ENCODE results near the gene ITPR2. TPM values are rescaled to one million over a fixed set of nuclear protein-coding genes. Genes with fewer than 3 reads are reported as not detected.
"Not testable (repeated sequence)": the region's sequence is repeated elsewhere in the genome, so short reads cannot be mapped to it uniquely, and the experiment has no call there.

Gene ITPR2
- total RNA-seq, 2 donors from 2014 or later = 44.3 to 55.5 TPM

DNA sequence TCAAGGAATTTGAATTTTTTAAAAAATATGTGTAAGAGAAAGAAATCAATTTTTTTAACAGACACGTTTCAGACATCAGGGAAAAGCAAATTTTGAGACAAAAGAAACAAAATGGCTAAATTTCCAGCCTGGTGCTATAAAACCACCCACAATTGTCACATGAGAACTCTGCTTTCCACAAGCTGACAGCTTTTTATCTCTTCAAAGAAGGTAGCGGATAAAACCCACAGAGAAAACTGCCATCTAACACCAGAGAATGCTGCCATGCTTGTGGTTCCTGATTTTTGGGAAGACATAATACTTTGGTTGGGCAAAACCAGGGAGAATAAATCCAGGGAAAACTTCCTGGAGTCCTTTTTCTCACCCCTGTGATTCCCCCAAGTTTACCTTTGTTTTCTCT lies 10.3 kb upstream of the ITPR2 start:
- DNase-seq = no peak
- no peak overlapping the region for H3K4me3 Mint-ChIP-seq
- no peak for ATAC-seq (replicated peaks in 1 of 2)
- H3K4me1 Mint-ChIP-seq (ENCODE audit: low read depth) = peaks cover 18% of the 10 kb centered on the region
- no peaks in the 10 kb centered on the region for H3K36me3 Mint-ChIP-seq (ENCODE audit: insufficient read depth in 2 of 2)
- H3K27me3 Mint-ChIP-seq (ENCODE audit: low read depth) = peaks cover 5% of the 10 kb centered on the region
- no peaks in the 10 kb centered on the region for H3K9me3 Mint-ChIP-seq
- no peak overlapping the region for H3K27ac Mint-ChIP-seq

GRCh38 chr12:26841085-26841484 lies 8.1 kb upstream of the ITPR2 start:
- peaks cover 12% of the 10 kb centered on the region for H3K4me1 Mint-ChIP-seq (ENCODE audit: low read depth)
- no peak overlapping the region for H3K4me3 Mint-ChIP-seq
- no peak overlapping the region for H3K27ac Mint-ChIP-seq
- H3K9me3 Mint-ChIP-seq = no peaks in the 10 kb centered on the region
- no peaks in the 10 kb centered on the region for H3K36me3 Mint-ChIP-seq (ENCODE audit: insufficient read depth in 2 of 2)
- ATAC-seq (replicated peaks in 1 of 2) = no peak
- H3K27me3 Mint-ChIP-seq (ENCODE audit: low read depth) = peaks cover under 1% of the 10 kb centered on the region
- DNase-seq = no peak

DNA sequence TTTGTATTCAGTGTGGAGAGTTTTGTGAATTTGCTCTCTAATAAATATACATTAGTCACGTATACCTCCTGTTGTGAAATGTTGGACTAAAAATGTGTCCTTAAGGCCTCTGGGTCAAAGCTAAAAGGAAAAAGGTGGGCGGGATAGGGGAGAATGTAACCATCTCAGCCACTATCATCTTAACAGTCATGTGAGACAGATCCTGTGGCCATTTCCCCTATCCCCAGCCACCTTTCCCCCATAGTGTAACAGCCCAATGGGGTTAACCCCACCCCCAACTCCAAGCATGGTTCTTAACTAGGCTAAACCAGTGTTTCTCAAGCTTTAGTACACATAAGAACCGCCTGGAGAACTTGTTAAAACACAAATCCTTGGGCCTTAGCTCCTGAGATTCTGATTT lies 6.5 kb upstream of the ITPR2 start:
- peaks cover 7% of the 10 kb centered on the region for H3K4me1 Mint-ChIP-seq (ENCODE audit: low read depth)
- H3K4me3 Mint-ChIP-seq = no peak overlapping the region
- no peak overlapping the region for H3K27ac Mint-ChIP-seq
- no peak for DNase-seq
- no peaks in the 10 kb centered on the region for H3K27me3 Mint-ChIP-seq (ENCODE audit: low read depth)
- H3K9me3 Mint-ChIP-seq = no peaks in the 10 kb centered on the region
- no peak for ATAC-seq (replicated peaks in 1 of 2)
- no peaks in the 10 kb centered on the region for H3K36me3 Mint-ChIP-seq (ENCODE audit: insufficient read depth in 2 of 2)

DNA sequence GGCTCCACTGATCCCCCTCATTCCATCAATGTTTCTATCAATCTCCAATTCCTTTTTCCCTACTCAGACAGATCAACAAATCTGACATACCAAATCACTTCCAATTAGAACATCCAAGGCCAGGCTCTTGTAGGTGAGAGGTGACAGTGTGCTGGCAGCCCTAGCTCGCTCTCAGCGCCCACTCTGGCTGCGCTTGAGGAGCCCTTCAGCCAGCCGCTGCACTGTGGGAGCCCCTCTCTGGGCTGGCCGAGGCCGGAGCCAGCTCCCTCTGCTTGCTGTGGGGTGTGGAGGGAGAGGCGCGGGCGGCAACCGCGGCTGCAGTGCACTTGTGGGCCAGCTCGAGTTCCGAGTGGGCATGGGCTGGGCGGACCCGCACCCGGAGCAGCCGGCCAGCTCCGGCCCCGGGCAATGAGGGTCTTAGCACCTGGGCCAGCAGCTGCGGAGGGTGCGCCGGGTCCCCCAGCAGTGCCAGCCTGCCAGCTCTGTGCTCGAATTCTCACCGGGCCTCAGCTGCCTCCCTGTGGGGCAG lies 6.0 kb upstream of the ITPR2 start:
- Mint-ChIP-seq H3K27me3 (ENCODE audit: low read depth) (no peaks in the 10 kb centered on the region), H3K4me1 (ENCODE audit: low read depth) (peaks cover 12% of the 10 kb centered on the region), H3K4me3 (no peak overlapping the region), H3K36me3 (ENCODE audit: insufficient read depth in 2 of 2) (no peaks in the 10 kb centered on the region), H3K27ac (no peak overlapping the region), H3K9me3 (no peaks in the 10 kb centered on the region)
- DNase-seq = no peak
- no peak for ATAC-seq (replicated peaks in 1 of 2)

DNA sequence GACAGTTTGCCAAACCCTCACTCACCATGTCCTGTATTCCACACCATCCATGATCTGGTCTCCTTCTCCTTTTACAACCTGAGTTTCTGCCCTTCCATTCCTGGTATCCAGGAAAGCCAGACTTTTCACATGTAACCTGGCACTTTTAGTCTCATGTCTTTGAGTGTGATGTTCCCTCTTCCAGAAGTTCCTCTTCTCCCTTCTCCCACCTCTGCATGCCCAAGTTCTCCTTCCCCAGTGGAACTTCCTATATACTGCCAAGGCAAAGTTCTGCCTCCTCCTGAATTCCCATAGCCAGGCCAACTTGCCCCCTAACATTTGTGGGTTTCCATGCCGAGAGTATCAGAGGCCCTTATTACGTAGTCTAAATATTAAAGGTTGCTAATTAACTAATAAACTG lies 3.2 kb upstream of the ITPR2 start:
- Mint-ChIP-seq H3K9me3 (no peaks in the 10 kb centered on the region), H3K27me3 (ENCODE audit: low read depth) (no peaks in the 10 kb centered on the region), H3K4me1 (ENCODE audit: low read depth) (peaks cover 19% of the 10 kb centered on the region), H3K36me3 (ENCODE audit: insufficient read depth in 2 of 2) (peaks cover 1% of the 10 kb centered on the region in 2 donors), H3K4me3 (no peak overlapping the region), H3K27ac (no peak overlapping the region)
- ATAC-seq (replicated peaks in 1 of 2) (no peak), DNase-seq (no peak)

DNA sequence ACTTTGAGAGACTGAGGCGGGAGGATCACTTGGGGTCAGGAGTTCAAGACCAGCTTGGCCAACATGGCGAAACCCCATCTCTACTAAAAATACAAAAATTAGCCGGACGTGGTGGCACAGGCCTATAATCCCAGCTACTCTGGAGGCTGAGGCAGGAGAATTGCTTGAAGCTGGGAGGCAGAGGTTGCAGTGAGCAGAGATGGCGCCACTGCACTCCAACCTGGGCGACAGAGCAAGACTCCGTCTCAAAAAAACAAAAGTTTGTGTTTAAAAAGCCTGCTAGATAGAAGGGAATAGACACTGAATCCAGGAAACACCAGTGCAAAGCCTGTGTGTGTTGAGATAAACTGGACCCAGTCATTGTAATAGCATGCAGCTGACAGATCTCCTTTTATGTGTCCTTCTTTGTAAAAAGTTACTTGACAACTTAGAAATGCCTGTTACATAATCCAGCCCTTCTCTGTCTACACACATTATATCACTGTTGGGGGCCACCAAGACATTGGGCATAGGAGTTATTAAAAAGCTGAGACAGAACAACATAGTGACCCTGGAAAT lies 1.6 kb upstream of the ITPR2 start:
- H3K4me1 Mint-ChIP-seq (ENCODE audit: low read depth) = peaks cover 31% of the 10 kb centered on the region
- H3K27ac Mint-ChIP-seq; ATAC-seq (replicated peaks in 1 of 2): not testable (repeated sequence)

GRCh38 chr12:26833743-26834490 lies 923 bp upstream of the ITPR2 start:
- DNase-seq = peak; percentile 41 to 46
- no peaks in the 10 kb centered on the region for H3K27me3 Mint-ChIP-seq (ENCODE audit: low read depth)

More for the DNA sequence above, 1.6 kb upstream of the ITPR2 start:
- not testable (repeated sequence) for H3K9me3 Mint-ChIP-seq; H3K4me3 Mint-ChIP-seq; DNase-seq; H3K27me3 Mint-ChIP-seq (ENCODE audit: low read depth); H3K36me3 Mint-ChIP-seq (ENCODE audit: insufficient read depth in 2 of 2)

DNA sequence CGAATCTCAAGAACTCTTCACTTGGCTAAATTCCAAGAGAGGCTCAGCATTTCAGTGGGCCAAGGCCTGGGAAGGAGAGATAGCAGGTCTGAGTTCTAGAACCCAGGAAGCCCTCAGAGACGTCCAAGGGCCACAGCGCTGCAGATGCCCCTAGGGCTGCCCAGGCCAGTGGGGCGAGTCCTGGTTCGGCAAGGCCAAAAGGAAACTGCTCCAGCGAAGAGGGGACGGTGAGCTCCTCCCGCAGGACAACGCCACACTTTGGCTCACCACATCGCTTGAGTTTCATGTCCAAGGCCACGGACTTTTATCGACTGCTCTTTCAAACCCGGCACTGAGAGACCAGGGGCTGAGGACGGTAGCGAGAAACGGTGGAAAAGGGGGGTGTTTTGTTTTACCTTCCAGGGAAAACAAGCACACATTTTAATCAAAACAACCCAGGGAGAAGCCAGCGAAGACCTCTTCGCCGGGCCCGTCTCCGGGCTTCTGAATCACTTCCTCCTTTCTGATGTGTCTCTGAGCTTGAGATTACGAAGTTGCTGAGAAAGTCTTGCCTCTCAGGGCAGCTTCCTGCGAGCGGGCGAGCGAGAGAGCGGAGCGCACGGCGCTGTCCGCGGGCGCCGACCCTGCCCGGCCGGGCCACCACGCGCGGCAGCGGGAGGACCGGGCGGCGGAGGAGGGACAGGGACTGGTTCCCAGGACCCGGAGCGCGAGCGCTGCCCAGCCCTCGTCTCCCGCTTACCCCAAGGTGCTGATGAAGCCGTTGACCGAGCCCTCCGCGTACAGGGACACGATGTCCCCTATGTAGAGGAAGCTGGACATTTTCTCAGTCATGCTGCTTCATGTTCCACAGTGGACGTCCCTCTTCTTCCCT lies 808 bp downstream of the ITPR2 start:
- DNase-seq (peak; percentile 77 to 79), ATAC-seq (replicated peaks in 1 of 2) (peak; percentile 71 to 73)
- H3K4me3 Mint-ChIP-seq = peak overlapping the region; percentile 95 to 98
- peak overlapping the region; percentile 96 for H3K27ac Mint-ChIP-seq
- H3K9me3 Mint-ChIP-seq = no peaks in the 10 kb centered on the region
- H3K4me1 Mint-ChIP-seq (ENCODE audit: low read depth) = peaks cover 53% of the 10 kb centered on the region
- H3K27me3 Mint-ChIP-seq (ENCODE audit: low read depth) = no peaks in the 10 kb centered on the region
- peaks cover 1 to 6% of the 10 kb centered on the region in 2 donors for H3K36me3 Mint-ChIP-seq (ENCODE audit: insufficient read depth in 2 of 2)

More at GRCh38 chr12:26833743-26834490, 923 bp upstream of the ITPR2 start:
- peaks cover 37% of the 10 kb centered on the region for H3K4me1 Mint-ChIP-seq (ENCODE audit: low read depth)
- H3K9me3 Mint-ChIP-seq = no peaks in the 10 kb centered on the region
- H3K27ac Mint-ChIP-seq = peak overlapping the region; percentile 21
- peak overlapping the region; percentile 93 to 95 for H3K4me3 Mint-ChIP-seq
- peaks cover 1 to 6% of the 10 kb centered on the region in 2 donors for H3K36me3 Mint-ChIP-seq (ENCODE audit: insufficient read depth in 2 of 2)
- no peak for ATAC-seq (replicated peaks in 1 of 2)

DNA sequence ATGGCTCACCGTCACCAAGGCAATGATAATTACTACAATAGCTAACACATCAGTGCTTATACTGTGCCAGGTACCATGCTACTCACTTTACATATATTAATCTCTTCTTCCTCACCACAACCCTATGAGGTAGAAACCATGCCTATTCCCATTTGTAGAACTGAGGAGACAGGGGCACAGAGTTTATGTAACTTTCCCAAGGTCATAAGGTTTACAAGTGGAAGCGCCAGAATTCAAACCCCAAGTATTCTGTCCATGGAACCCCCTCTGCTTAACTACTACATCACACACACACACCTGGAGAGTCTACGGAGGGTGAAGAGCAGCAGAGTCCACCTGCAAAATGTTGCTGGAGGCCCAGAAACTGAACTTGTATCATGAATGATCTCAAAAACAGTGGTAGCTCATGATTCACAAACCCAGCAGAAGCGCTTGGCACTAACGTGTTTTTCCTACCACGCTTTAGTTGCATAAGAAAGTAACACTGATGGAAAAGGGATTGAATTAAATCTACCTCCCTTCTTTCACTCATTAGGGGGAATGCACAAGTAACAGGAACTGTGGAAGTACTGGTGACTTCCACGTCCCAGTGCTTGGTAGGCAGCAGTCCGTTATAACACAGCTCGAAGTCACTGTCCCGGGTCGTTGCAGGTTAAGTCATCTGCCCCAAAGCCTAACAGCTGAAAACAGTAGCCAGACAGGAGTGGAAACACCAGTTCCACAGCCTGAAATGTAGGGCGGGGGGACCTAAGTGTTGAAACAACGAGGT lies 2.0 kb downstream of the ITPR2 start:
- Mint-ChIP-seq H3K36me3 (ENCODE audit: insufficient read depth in 2 of 2) (peaks cover 1 to 6% of the 10 kb centered on the region in 2 donors), H3K27ac (no peak overlapping the region), H3K9me3 (no peaks in the 10 kb centered on the region), H3K27me3 (ENCODE audit: low read depth) (no peaks in the 10 kb centered on the region), H3K4me3 (peak overlapping the region; percentile 71 to 75), H3K4me1 (ENCODE audit: low read depth) (peaks cover 65% of the 10 kb centered on the region)
- DNase-seq (no peak), ATAC-seq (replicated peaks in 1 of 2) (no peak)

GRCh38 chr12:26830363-26830762 lies 2.6 kb downstream of the ITPR2 start:
- no peaks in the 10 kb centered on the region for H3K9me3 Mint-ChIP-seq
- H3K27ac Mint-ChIP-seq = no peak overlapping the region
- H3K27me3 Mint-ChIP-seq (ENCODE audit: low read depth) = no peaks in the 10 kb centered on the region
- H3K4me3 Mint-ChIP-seq = peak overlapping the region; percentile 71 to 75
- peaks cover 1 to 6% of the 10 kb centered on the region in 2 donors for H3K36me3 Mint-ChIP-seq (ENCODE audit: insufficient read depth in 2 of 2)
- DNase-seq (no peak), ATAC-seq (replicated peaks in 1 of 2) (no peak)
- H3K4me1 Mint-ChIP-seq (ENCODE audit: low read depth) = peaks cover 71% of the 10 kb centered on the region

DNA sequence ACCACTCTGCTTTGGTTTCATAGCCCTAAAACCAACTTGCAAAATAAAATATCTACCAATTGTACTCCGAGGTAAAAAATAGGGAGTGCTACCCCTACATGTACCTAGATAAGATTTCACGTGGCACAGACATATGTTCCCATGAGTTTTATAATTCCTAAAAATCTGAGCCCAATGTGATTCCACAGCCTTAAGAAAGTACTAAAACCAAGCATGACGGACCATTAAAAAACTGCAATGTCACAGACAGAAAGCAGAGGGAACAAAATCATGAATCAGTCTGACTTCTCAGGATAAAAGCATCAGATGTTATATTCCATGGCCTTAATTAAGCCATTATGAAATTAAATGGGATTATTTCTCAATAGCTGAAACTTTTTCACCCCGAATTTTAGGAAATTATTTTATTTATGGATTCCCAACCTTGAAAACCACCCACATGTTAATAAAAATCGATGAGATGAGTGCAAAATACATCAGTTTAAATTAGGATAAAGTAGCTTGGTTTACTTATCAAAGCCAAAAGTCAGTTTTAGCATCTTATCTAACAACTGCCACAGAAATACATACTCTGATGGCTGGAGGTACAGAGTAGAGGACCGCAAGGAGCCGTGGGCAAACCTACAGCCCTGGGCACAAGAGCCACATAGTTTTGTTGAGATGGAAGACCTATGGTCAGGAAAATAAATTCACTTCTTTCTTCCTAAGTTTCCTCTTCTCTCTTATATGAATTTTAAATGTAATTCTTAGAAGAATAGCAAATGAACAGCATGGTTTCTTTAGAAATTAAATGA lies 4.5 kb downstream of the ITPR2 start:
- peaks cover 69% of the 10 kb centered on the region for H3K4me1 Mint-ChIP-seq (ENCODE audit: low read depth)
- no peaks in the 10 kb centered on the region for H3K9me3 Mint-ChIP-seq
- peaks cover 1 to 6% of the 10 kb centered on the region in 2 donors for H3K36me3 Mint-ChIP-seq (ENCODE audit: insufficient read depth in 2 of 2)
- DNase-seq = no peak
- H3K4me3 Mint-ChIP-seq = no peak overlapping the region
- no peak for ATAC-seq (replicated peaks in 1 of 2)
- no peaks in the 10 kb centered on the region for H3K27me3 Mint-ChIP-seq (ENCODE audit: low read depth)
- H3K27ac Mint-ChIP-seq = no peak overlapping the region

- Mint-ChIP-seq H3K4me1 (ENCODE audit: low read depth) (peaks cover 72% of the 10 kb centered on the region), H3K27me3 (ENCODE audit: low read depth) (no peaks in the 10 kb centered on the region), H3K27ac (no peak overlapping the region), H3K36me3 (ENCODE audit: insufficient read depth in 2 of 2) (peaks cover 0 to 4% of the 10 kb centered on the region in 2 donors), H3K4me3 (no peak overlapping the region), H3K9me3 (no peaks in the 10 kb centered on the region)
- DNase-seq = no peak
- ATAC-seq (replicated peaks in 1 of 2) = no peak
Measured at GRCh38 chr12:26826437-26826836, 6.6 kb downstream of the ITPR2 start.
